ENCODE measurements around the gene ZBED1. TPM values are rescaled to one million over a fixed set of nuclear protein-coding genes. Genes with fewer than 3 reads are reported as not detected.

ZBED1 gene
- total RNA-seq, 4 donors from 2014 or later: 24.1 to 46.5 (median 40.2) TPM

GRCh38 chrX:2484256-2484655 lies 16.5 kb downstream of the ZBED1 start:
- no peak for TF ChIP-seq CTCF (IDR thresholded peaks at IDR 0.05; ENCODE audit: low read depth)

DNA sequence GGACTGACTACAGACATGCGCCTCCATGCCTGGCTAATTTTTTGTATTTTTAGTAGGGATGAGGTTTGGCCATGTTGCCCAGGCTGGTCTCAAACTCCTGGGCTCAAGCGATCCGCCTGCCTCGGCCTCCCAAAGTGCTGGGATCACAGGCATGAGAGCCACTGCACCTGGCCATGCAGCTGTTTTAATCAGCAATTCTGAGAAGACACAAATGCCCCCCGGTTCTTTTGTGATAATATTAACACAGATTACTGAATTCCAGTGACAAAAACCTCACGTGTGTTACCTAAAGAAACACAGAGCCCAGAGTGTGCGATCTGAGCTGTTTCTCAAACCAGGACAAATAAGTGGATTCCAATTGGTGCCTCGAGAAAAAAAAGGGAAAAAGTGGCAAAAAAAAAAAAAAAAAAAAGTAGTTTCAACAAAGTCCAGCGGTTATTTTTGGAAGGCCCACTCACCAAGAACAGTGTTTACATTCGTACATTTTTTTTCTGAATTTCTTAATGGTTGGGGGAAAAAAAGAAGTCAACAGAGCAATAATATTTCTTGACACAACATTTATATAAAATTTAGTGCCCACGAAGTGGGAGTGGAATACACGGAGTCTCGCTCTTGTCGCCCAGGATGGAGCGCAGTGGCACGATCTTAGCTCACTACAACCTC lies 17.2 kb downstream of the ZBED1 start:
- TF ChIP-seq CTCF (IDR thresholded peaks at IDR 0.05; ENCODE audit: low read depth): no peak

GRCh38 chrX:2479420-2479780 lies 21.4 kb downstream of the ZBED1 start:
- TF ChIP-seq CTCF (IDR thresholded peaks at IDR 0.05; ENCODE audit: low read depth): no peak

GRCh38 chrX:2478546-2479419 lies 22.0 kb downstream of the ZBED1 start:
- TF ChIP-seq CTCF (IDR thresholded peaks at IDR 0.05; ENCODE audit: low read depth): no peak

GRCh38 chrX:2474963-2475726 lies 25.6 kb downstream of the ZBED1 start:
- no peak for TF ChIP-seq CTCF (IDR thresholded peaks at IDR 0.05; ENCODE audit: low read depth)

GRCh38 chrX:2474280-2474962 lies 26.4 kb downstream of the ZBED1 start:
- TF ChIP-seq CTCF (IDR thresholded peaks at IDR 0.05; ENCODE audit: low read depth): no peak
